Kidney epithelial cell (primary cell): ENCODE data around the gene TTPAL. TPM values are rescaled to one million over a fixed set of nuclear protein-coding genes. Genes with fewer than 3 reads are reported as not detected.
A peak's percentile ranks its signal among the peaks of the same experiment; 100 is the strongest.
"Not testable (repeated sequence)": the region's sequence is repeated elsewhere in the genome, so short reads cannot be mapped to it uniquely, and the experiment has no call there.

ENCODE experiments used
- DNase-seq: peaks from one replicate; pipeline ENCODE4 v3.0.0-alpha.2; 2010; ENCODE audit warnings: low read depth
- H3K27me3 ChIP-seq: 2 replicates; pipeline ENCODE4 v1.6.0; 2011; ENCODE audit warnings: low read length; ENCODE audit not compliant: control insufficient read depth, insufficient read depth
- H3K36me3 ChIP-seq: 2 replicates; pipeline ENCODE4 v1.5.1; 2011; ENCODE audit warnings: low read length; ENCODE audit not compliant: control insufficient read depth, insufficient read depth
- H3K4me3 ChIP-seq: 2 replicates; pipeline ENCODE4 v1.5.1; 2011; ENCODE audit warnings: low read depth, mild to moderate bottlenecking, control low read depth, low read length
- CTCF ChIP-seq: IDR thresholded peaks from 2 replicates; pipeline ENCODE4 v1.5.1; 2011; ENCODE audit warnings: mild to moderate bottlenecking, moderate library complexity, low read length, control low read depth, inconsistent platforms; ENCODE audit not compliant: insufficient read depth, poor library complexity, severe bottlenecking
- total RNA-seq: library from RNA; depleted of rRNA; stranded (reverse); fragments of >200 nt; gene quantifications from 2 replicates; pipeline ENCODE4 v1.2.3, GENCODE V29; 2015

TTPAL gene
- total RNA-seq, 1 donor from 2014 or later = 15.4 TPM

DNA sequence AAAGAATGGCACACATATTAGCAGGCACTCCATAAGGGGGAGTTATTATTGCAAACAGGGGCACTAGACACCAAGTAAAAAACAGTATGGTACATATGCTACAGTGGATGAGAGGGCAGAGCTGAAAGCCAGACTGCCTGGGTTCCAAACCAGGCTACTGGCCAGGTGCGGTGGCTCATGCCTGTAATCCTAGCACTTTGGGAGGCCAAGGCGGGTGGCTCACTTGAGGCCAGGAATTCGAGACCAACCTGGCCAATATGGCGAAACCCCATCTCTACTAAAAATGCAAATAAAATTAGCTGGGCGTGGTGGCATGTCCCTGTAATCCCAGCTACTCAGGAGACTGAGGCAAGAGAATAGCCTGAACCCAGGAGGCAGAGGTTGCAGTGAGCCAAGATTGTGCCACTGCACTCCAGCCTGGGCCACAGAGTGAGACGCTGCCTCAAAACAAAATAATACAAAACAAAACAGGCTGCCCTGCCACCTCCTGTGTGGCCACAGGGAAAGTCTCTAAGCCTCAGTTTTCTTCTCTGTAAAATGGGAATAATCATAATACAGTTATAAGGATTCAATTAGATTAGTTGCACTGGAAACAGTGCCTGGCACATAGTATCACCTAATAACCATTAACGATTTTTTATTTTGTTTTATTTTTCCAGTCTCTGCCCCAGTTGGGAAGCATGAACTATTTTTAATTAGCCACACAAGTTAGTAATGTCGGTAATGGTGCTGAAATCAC, 7.5 kb upstream of the TTPAL start:
- DNase-seq = no peak
- no peaks in the 10 kb centered on the region for H3K27me3 ChIP-seq

GRCh38 chr20:44470327-44470726, 5.3 kb upstream of the TTPAL start:
- H3K36me3 ChIP-seq = no peaks in the 10 kb centered on the region
- no peaks in the 10 kb centered on the region for H3K27me3 ChIP-seq
- TF ChIP-seq CTCF = no peak
- no peak for DNase-seq
- H3K4me3 ChIP-seq = no peak overlapping the region

More for the DNA sequence above, 7.5 kb upstream of the TTPAL start:
- no peak overlapping the region for H3K4me3 ChIP-seq
- TF ChIP-seq CTCF = no peak
- H3K36me3 ChIP-seq = no peaks in the 10 kb centered on the region

DNA sequence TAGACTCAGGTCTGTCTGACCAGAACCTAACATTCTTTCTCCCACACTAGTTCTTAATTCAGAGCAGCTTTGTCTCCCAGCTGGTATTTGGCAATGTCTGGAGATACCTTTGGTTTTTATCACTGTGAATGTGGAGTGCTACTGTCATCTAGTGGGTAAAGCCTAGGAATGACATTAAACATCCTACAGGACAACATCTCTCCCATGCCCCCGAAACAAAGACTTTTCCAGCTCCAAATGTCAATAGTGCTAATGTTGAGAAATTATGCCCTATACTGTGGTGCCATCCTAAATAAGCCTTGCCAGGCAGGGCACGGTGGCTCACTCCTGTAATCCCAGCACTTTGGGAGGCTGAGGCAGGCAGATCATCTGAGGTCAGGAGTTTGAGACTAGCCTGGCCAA, 4.2 kb upstream of the TTPAL start:
- no peak for DNase-seq
- no peaks in the 10 kb centered on the region for H3K36me3 ChIP-seq
- H3K4me3 ChIP-seq = no peak overlapping the region
- TF ChIP-seq CTCF = peak; percentile 49
- H3K27me3 ChIP-seq = no peaks in the 10 kb centered on the region

DNA sequence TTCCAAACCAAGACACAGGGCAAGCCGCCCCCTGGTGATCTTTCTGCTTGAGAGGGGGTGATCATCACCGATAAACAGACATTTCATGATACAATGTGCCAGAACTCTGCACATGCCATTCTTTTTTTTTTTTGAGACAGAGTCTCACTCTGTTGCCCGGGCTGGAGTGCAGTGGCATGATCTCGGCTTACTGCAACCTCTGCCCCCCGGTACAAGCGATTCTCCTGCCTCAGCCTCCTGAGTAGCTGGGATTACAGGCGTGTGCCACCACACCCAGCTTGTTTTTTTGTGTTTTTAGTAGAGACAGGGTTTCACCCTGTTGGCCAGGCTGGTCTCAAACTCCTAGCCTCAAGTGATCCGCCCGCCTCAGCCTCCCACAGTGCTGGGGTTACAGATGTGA, 3.4 kb upstream of the TTPAL start:
- not testable (repeated sequence) for H3K36me3 ChIP-seq, H3K4me3 ChIP-seq, H3K27me3 ChIP-seq, DNase-seq

DNA sequence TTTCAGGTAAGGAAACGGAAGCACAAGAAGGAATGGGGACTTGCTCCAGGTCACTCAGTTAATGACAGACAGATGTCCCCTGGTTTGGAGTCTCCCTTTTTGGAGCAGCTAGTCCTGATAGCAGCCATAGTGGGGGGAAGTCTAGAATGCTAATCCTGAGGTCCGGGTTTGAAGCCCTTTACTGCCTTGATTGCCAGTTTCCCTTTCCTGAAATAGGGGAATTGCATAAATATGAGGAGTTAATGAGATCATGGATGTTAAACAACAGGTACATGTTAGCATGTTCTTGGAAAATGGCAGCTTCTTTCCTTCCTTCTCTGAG, 341 bp upstream of the TTPAL start:
- no peak for TF ChIP-seq CTCF

GRCh38 chr20:44477151-44477550, 1.5 kb downstream of the TTPAL start:
- no peak for DNase-seq

More for the DNA sequence above, 341 bp upstream of the TTPAL start:
- H3K27me3 ChIP-seq = no peaks in the 10 kb centered on the region
- DNase-seq = no peak
- peak overlapping the region; percentile 97 for H3K4me3 ChIP-seq
- H3K36me3 ChIP-seq = no peaks in the 10 kb centered on the region

More at GRCh38 chr20:44477151-44477550, 1.5 kb downstream of the TTPAL start:
- Histone ChIP-seq H3K4me3 (no peak overlapping the region), H3K36me3 (no peaks in the 10 kb centered on the region), H3K27me3 (no peaks in the 10 kb centered on the region)
- no peak for TF ChIP-seq CTCF
